GM12878 (cell line): ENCODE measurements around the gene TTC31.

Experiments used
- CTCF ChIP-seq, 3 experiments: IDR thresholded peaks in 2 of 3; conservative IDR thresholded peaks in 1 of 3; 2 replicates each; pipeline ENCODE4 v1.5.1; 2011; ENCODE audit warnings: low read depth in 3 of 3, low read length in 3 of 3, mild to moderate bottlenecking in 3 of 3, control low read depth in 2 of 3, moderate library complexity in 2 of 3, inconsistent platforms in 1 of 3, mixed read lengths in 1 of 3; ENCODE audit not compliant: control insufficient read depth in 2 of 3, insufficient read depth in 1 of 3; ENCODE audit errors: extremely low read depth in 1 of 3
- POLR2A ChIP-seq: IDR thresholded peaks from 2 replicates; pipeline ENCODE4 v1.6.1; 2011; ENCODE audit warnings: low read depth, mild to moderate bottlenecking, low read length
- POLR2AphosphoS5 ChIP-seq: IDR thresholded peaks from 2 replicates; pipeline ENCODE4 v1.6.1; 2011; ENCODE audit warnings: mild to moderate bottlenecking, low read length, inconsistent platforms
- RAD21 ChIP-seq: IDR thresholded peaks from 2 replicates; pipeline ENCODE4 v1.6.1; 2011; ENCODE audit warnings: mild to moderate bottlenecking, low read depth, low read length, moderate library complexity; ENCODE audit not compliant: insufficient read depth
- SMARCA5 ChIP-seq: fragments of 450-650 bp; IDR thresholded peaks from 2 replicates; pipeline ENCODE4 v1.6.1; 2017; ENCODE audit warnings: mild to moderate bottlenecking
- SREBF2 ChIP-seq: IDR thresholded peaks from 2 replicates; pipeline ENCODE4 v1.6.1; 2012; ENCODE audit warnings: mild to moderate bottlenecking, low read length
- TAF1 ChIP-seq: IDR thresholded peaks from 2 replicates; pipeline ENCODE4 v1.6.1; 2011; ENCODE audit warnings: mild to moderate bottlenecking, low read depth, low read length, borderline replicate concordance
- TCF7 ChIP-seq: IDR thresholded peaks from 2 replicates; pipeline ENCODE4 v1.6.1; 2014; ENCODE audit warnings: antibody characterized with exemption, borderline replicate concordance
- TF ChIP-seq, protein P1 (sequence below): fragments of 450-650 bp; IDR thresholded peaks from 2 replicates; pipeline ENCODE4 v1.6.1; 2017; ENCODE audit warnings: mild to moderate bottlenecking, low read depth, inconsistent platforms; ENCODE audit not compliant: poor library complexity, severe bottlenecking

DNA sequence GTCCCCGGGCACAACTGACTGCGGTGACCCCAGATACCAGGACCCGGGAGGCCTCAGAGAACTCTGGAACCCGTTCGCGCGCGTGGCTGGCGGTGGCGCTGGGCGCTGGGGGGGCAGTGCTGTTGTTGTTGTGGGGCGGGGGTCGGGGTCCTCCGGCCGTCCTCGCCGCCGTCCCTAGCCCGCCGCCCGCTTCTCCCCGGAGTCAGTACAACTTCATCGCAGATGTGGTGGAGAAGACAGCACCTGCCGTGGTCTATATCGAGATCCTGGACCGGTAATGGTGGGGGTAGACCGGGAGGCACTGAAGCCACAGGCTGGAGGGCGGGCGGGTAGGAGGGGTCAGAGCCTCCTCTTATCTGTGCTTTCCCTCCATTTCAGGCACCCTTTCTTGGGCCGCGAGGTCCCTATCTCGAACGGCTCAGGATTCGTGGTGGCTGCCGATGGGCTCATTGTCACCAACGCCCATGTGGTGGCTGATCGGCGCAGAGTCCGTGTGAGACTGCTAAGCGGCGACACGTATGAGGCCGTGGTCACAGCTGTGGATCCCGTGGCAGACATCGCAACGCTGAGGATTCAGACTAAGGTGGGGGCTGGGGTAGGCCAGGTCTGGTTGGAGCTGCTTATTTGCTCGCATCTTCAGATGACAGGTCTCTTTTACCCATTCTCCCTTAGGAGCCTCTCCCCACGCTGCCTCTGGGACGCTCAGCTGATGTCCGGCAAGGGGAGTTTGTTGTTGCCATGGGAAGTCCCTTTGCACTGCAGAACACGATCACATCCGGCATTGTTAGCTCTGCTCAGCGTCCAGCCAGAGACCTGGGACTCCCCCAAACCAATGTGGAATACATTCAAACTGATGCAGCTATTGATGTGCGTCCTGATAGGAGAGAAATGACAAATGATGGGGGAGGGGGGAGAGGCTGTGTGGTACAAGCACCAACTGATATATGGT is 47.6 kb downstream of the TTC31 start:
- TF ChIP-seq, protein P1, sequence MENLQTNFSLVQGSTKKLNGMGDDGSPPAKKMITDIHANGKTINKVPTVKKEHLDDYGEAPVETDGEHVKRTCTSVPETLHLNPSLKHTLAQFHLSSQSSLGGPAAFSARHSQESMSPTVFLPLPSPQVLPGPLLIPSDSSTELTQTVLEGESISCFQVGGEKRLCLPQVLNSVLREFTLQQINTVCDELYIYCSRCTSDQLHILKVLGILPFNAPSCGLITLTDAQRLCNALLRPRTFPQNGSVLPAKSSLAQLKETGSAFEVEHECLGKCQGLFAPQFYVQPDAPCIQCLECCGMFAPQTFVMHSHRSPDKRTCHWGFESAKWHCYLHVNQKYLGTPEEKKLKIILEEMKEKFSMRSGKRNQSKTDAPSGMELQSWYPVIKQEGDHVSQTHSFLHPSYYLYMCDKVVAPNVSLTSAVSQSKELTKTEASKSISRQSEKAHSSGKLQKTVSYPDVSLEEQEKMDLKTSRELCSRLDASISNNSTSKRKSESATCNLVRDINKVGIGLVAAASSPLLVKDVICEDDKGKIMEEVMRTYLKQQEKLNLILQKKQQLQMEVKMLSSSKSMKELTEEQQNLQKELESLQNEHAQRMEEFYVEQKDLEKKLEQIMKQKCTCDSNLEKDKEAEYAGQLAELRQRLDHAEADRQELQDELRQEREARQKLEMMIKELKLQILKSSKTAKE, result no peak
- TF ChIP-seq SMARCA5, result 0 out of 2 replicates have a peak, but pooled peaks have one; percentile 47
- peak; percentile 84 for TF ChIP-seq POLR2AphosphoS5
- no peak for TF ChIP-seq RAD21
- TF ChIP-seq TAF1, result peak; percentile 44; the same call in 1 of the 2 replicates
- TF ChIP-seq CTCF (IDR thresholded peaks at IDR 0.05 in 2 of 3, conservative IDR thresholded peaks at IDR 0.05 in 1 of 3; ENCODE audit: control insufficient read depth in 2 of 3, extremely low read depth in 1 of 3, insufficient read depth in 1 of 3, low read depth in 3 of 3, low read length in 3 of 3), result no peak
- no peak for TF ChIP-seq TCF7
- TF ChIP-seq SREBF2, result no peak
- peak; percentile 85 for TF ChIP-seq POLR2A
